ENCODE data around the gene PAQR7.

Gene PAQR7

GRCh38 chr1:25815208-25816111 lies 60.0 kb downstream of the PAQR7 start:
- H3K27ac ChIP-seq, result no peak overlapping the region
- TF ChIP-seq CTCF (conservative IDR thresholded peaks at IDR 0.05), result no peak

- H3K27ac ChIP-seq, result no peak overlapping the region
- TF ChIP-seq CTCF (conservative IDR thresholded peaks at IDR 0.05), result no peak
Observed at GRCh38 chr1:25814549-25815087, 60.9 kb downstream of the PAQR7 start.

- no peak for TF ChIP-seq CTCF (conservative IDR thresholded peaks at IDR 0.05)
- no peak overlapping the region for H3K27ac ChIP-seq
Observed at GRCh38 chr1:25813734-25814471, 61.6 kb downstream of the PAQR7 start.

- no peak overlapping the region for H3K27ac ChIP-seq
Observed at GRCh38 chr1:25813071-25813733, 62.3 kb downstream of the PAQR7 start.

More at GRCh38 chr1:25813071-25813733, 62.3 kb downstream of the PAQR7 start:
- TF ChIP-seq CTCF (conservative IDR thresholded peaks at IDR 0.05), result no peak
